NCI-H524 treated with DMSO at 0.1 percent for 48 hours (cell line): ENCODE data around the gene SPAG16.
A peak's percentile ranks its signal among the peaks of the same experiment; 100 is the strongest.

Source experiments
- DNase-seq: peaks from one replicate; lab custom pipeline; 2025; lab: John Stamatoyannopoulos, UW

SPAG16 gene

DNA sequence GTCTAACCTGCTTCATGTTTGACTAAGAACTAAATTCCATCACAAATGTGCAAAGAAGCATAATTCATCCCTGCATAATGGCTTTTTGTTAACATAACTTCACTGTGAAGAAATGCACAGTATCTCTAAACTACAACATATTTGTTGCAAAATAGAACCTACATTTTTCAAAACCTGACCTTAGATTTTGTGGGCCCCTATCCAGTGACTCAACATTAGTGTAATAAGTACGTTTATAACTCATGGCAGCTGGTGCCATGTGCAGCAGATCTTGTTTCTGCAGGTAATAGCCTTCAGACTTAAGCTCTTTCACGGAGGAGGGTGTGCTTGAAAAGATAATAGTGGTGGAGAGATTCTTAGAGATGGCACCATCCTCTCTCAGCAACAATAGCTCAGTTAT is 1098.0 kb downstream of the SPAG16 start:
- peak; percentile 40 for DNase-seq

DNA sequence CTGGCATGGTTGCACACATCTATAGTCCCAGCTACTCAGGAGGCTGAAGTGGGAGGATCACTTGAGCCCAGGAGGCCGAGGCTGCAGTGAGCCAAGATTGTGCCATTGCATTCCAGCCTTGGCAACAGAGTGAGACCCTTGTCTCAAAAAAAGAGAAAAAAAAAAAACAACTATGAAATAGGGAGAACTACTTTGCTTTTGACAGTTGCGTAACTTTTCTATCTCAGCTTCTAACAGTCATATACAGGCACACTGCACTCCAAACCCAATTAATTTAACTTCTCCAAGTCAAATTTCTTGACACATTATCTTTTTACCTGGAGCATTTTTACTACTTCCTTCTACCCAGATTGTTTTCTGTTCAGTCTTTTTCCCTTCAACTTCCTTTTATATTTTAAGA is 1102.5 kb downstream of the SPAG16 start:
- no peak for DNase-seq

DNA sequence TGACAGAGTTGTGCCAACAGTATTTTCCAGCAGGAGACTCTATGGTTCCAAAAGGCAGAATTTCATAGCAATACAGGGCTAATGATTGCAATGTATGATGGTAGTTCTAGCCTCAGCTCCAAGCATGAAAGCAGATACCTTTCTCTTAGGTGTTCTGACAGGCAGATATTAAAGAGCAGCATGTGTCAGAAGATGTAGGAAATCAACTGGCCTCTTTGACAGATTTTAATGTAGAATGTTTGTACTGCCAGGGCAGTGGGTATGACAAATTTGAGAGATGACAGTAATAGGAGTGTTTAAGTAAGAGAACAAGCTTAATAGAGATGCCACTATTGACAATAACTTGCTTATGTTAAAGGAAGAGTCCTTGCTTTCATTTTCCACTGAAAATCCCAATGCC is 1105.1 kb downstream of the SPAG16 start:
- DNase-seq, result no peak

DNA sequence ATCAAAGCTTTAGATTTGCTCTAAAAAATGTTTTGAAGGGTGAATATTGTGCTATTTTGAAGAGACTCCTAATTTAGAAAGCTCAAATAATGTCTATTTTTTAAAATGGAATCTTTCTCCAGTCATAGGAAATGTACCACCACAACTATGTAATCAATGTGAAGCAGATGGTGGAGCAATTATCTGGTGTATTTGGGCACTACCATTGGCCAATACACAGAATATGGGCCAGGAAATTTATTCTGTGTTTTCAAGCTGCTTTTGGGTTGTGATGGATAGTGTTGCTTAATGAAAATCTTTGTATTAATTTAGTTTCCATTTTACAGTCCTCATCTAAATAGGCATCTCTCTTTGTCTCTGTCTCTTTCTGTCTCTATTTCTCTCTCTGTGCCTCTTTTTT is 1109.5 kb downstream of the SPAG16 start:
- no peak for DNase-seq

DNA sequence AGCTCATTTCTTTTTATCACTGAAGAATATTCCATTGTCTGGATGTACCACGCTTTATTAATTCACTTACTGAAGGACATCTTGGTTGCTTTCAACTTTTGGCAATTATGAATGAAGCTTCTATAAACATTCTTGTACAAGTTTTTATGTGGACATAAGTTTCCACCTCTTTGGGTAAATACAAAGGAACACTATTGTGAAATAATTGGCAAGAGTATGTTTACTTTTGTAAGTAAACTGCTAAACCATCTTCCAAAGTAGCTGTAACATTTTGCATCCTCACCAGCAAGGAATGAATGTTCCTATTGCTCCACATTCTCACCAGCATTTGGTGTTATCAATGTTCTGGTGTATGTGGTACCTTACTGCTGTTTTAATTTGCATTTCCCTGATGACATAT is 1110.8 kb downstream of the SPAG16 start:
- DNase-seq, result no peak

DNA sequence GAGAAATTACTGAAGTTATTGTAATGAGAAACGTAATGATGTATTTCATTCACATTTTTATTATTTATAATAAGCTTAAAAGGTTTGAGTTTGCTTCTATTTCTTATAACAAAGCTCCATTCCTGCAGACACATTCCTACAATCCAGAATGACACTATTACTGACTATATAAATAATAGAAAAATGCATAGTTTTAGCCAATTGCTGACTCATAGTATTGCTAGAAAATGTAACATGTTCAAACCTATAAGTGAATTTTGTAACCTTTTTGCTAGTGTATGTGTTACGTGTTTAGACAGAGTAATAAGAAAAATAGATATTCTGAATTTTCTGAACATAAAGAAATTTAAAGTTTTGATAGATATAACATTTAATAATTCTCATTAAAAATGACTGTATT is 1117.3 kb downstream of the SPAG16 start:
- no peak for DNase-seq

DNA sequence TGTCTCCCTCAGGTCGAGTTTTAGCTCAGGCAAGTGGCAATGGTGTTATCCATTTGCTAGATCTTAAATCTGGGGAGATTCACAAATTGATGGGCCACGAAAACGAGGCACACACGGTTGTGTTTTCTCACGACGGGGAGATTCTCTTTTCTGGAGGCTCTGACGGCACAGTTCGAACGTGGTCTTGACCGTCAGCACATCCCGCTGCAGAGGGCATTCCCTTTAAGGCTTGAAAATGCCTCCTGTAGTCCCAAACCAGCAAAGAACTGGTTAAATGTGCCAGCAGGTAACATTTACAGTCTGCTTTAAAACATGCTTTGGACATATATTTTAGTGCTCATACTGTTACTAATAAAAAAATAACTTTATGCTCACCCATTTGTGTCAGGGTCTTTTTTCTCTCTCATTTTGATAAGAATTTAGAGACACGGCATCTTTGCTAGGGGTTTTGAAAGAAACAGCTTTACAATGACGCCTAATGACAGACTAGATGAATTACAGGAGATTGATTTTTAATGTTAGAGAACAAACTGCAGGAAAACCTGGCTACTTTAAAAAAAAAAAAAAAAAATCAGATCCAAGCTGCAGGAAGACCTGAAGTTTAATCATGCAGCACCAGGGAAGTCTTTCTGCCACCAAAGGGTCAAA is 1126.0 kb downstream of the SPAG16 start:
- peak; percentile 35 for DNase-seq

DNA sequence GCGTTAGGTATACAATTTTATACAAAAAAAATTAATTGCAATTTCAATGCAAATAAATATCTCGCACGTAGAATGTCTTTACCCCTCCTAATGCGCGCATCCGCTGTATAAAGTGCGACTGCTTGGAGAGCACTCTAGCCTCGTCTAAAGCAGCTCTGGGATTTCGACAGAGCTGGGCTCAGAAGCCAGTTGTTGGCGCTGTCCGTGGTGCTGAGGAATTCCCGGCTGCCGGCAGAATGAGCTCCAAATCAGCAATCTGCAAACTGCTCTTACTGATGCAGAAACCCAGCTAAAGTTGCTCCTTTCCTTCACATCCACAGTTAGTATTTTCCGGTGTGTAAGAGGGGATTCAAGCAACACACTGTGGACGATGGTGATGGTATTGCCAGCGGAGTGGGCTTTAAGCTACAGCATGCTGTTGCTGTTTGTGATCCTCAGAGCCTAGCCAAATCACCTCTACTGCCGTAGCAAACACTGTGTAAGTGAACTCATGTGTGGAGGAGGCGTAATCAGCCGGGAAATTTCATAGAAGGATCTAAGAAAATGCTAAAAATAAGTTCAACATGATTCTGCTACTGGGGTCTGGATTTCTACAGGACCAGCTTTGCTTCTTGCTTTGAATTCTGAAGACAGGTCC is 1126.8 kb downstream of the SPAG16 start, which contains the start of gene VWC2L:
Gene VWC2L (plus strand): TSS at position 137 of the 637 bp plus-strand sequence. CDS start 3,140 bp downstream, outside the sequence.
- no peak for DNase-seq

DNA sequence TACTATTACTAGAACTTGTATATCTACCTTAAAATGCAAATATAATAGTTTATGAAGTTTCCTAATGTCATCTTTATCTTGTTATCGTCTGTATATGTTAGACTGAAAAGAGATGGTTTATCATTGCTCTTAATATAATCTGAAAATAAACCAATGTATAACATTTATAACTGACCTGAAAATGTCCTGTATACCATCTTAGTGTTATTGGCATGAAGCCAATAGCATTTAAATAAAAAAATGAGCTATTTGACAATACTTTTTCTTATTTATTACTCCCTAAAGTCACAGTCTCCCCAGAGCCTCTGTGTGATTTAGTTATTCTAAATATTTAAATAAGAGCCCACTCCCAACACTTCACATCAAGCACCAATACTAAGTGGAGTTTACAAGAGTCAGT is 1128.4 kb downstream of the SPAG16 start:
- DNase-seq, result no peak

DNA sequence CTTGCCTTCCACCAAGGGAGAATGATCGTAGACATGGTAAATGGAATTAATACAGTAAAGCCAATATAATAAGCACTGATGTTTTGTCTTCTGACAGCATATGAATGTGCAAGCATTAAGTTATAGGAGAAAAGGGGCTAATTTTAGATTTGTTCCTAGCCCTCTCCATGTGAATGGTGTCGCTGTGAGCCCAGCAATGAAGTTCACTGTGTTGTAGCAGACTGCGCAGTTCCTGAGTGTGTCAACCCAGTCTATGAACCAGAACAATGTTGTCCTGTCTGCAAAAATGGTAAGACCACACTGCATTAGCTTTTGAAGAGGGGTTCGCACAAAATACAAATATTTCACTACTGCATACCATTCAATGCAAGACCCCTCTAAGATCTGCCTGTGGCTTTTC is 1152.2 kb downstream of the SPAG16 start:
- no peak for DNase-seq

DNA sequence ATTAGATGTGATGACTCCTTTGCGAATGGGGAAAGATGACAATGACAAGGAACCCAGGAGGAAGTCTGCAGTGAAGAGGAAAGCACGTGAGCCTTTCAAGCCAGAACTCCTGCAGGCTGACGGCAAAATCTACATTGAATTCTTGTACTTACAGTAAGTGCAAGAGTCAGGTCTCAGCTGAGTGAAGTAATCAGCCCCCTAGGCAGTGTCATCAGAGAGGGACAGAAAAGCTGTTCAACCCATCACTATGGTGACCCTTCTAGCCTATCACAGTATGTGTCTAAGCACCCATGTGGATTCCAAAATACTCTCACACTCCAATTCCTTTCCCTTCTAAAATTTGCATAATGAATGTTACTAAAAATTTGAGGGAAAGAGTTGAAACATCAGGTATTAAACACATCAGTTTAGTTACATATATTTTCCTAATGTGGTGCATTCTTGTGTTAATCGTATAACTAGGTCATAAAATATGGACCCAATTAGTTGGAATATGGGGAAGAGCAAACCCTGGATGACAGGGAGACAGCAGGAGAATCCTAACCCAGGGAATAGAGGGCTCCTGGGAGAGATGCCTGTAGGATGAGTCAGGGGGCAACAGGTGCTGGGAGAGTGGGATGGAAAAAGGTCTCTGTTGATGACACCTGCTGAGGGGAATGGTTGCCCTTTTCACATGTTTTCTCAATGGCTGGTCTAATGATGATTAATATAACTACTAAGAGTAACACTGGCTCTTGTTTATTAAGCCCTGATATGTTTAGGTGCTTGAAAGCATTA is 1166.0 kb downstream of the SPAG16 start:
- no peak for DNase-seq

DNA sequence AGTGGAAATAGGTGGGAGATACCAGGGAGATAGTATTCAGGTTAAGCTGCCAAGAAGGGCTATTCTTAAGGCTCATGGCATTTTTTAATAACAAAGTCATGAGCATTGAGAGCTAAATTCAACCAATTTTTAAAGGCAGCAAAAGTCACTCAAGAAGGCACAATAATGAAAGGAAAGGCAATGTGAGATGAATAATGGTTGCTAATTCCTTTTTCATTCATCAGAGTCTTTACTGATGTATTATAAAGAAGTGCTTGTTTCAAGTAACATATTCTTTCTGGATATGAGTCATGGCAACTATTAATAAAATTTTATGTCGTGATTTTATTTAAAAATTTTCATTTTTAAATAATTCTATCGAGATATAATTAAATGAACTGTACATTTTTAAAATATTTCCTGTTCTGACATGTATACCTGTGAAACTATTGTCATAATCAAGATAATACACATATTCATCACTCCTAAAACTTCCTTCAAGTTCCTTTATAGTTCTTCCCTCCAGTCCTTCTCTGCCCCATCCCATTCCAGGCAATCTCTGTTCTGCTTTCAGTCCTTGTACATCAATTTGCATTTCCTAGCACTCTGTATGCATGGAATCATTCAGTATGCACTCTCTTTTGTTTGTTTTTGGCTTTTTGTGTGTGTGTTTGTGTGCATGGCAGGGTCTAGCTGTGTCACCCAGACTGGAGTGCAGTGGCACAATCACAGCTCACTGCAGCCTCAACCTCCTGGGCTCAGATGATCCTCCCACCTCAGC is 1167.4 kb downstream of the SPAG16 start:
- DNase-seq, result no peak
